ENCODE measurements around the gene FJX1.

FJX1 gene

DNA sequence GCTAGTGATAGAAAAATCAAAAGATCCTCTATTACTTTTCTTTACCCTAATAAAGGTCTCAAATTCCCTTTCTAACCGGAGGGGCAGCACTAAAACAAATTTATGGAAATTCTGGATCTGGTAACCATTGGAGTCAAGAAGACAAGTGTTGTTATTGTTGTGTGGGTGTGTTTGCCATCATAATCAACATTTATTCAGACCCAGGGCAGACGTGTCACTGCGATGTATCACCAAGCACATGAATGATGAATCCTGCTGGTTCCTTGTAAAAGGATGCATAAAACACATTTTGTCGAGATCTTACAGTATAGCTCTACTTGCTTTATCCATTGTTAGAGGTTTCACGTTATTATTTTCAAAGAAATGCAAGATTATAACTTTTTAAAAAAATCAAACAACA, 12.1 kb upstream of the FJX1 start:
- Histone ChIP-seq H3K36me3 (ENCODE audit: control insufficient read depth, insufficient read depth, low read length) (no peaks in the 10 kb centered on the region), H3K4me3 (replicated peaks; ENCODE audit: low read depth, low read length) (no peak overlapping the region), H3K27me3 (replicated peaks; ENCODE audit: control insufficient read depth, insufficient read depth, low read length) (no peaks in the 10 kb centered on the region; the same call in 1 of the 2 replicates)
- no peak for DNase-seq (ENCODE audit: extremely low read depth, insufficient read length)
- TF ChIP-seq, protein P1, sequence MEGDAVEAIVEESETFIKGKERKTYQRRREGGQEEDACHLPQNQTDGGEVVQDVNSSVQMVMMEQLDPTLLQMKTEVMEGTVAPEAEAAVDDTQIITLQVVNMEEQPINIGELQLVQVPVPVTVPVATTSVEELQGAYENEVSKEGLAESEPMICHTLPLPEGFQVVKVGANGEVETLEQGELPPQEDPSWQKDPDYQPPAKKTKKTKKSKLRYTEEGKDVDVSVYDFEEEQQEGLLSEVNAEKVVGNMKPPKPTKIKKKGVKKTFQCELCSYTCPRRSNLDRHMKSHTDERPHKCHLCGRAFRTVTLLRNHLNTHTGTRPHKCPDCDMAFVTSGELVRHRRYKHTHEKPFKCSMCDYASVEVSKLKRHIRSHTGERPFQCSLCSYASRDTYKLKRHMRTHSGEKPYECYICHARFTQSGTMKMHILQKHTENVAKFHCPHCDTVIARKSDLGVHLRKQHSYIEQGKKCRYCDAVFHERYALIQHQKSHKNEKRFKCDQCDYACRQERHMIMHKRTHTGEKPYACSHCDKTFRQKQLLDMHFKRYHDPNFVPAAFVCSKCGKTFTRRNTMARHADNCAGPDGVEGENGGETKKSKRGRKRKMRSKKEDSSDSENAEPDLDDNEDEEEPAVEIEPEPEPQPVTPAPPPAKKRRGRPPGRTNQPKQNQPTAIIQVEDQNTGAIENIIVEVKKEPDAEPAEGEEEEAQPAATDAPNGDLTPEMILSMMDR (IDR thresholded peaks at IDR 0.05; ENCODE audit: insufficient read depth, low read length, poor library complexity, severe bottlenecking), result no peak

DNA sequence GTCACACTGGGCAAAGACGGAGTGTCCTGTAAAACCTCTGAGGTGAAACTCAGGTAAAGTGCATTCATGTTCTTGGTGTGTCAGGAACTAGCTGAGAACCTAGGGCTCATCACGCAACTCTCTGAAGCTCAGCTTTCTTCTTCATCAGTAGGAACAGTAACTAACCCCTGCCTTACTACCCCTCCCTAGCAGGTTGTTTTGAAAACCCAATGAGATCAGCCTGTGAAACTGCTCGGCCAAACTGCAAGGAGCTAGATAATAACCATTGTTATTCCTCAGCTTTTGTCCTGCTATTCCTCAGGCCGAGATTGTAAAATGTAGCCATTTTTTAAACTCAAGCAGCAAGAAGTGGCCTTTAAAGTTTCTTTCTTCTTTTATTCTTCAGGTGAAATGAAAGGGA, 9.8 kb upstream of the FJX1 start:
- no peak for DNase-seq (ENCODE audit: extremely low read depth, insufficient read length)
- H3K27me3 ChIP-seq (replicated peaks; ENCODE audit: control insufficient read depth, insufficient read depth, low read length), result no peaks in the 10 kb centered on the region; the same call in 1 of the 2 replicates
- H3K36me3 ChIP-seq (ENCODE audit: control insufficient read depth, insufficient read depth, low read length), result no peaks in the 10 kb centered on the region
- H3K4me3 ChIP-seq (replicated peaks; ENCODE audit: low read depth, low read length), result no peak overlapping the region
- TF ChIP-seq, protein P1 (IDR thresholded peaks at IDR 0.05; ENCODE audit: insufficient read depth, low read length, poor library complexity, severe bottlenecking), result no peak

DNA sequence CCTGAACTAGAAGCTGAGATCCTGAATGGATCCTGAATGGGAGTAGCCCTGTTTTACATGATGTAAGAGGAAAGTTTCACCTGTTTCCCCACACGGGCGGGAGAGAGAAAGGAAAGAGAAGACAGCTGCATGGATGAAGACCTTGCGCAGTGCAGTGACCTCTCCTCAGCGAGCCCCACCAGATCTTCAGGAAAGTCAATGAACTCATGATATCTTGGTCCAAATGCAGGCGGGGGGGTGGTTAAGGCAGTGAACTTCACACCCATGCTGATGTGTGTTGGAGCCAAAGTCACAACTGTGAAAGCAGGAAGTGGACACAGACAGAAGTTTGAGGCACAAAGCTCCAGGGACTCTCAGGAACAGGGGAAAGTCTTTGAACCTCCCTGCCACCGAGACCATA, 8.6 kb upstream of the FJX1 start:
- no peaks in the 10 kb centered on the region; the same call in 1 of the 2 replicates for H3K27me3 ChIP-seq (replicated peaks; ENCODE audit: control insufficient read depth, insufficient read depth, low read length)
- TF ChIP-seq, protein P1 (IDR thresholded peaks at IDR 0.05; ENCODE audit: insufficient read depth, low read length, poor library complexity, severe bottlenecking), result no peak
- DNase-seq (ENCODE audit: extremely low read depth, insufficient read length), result no peak

DNA sequence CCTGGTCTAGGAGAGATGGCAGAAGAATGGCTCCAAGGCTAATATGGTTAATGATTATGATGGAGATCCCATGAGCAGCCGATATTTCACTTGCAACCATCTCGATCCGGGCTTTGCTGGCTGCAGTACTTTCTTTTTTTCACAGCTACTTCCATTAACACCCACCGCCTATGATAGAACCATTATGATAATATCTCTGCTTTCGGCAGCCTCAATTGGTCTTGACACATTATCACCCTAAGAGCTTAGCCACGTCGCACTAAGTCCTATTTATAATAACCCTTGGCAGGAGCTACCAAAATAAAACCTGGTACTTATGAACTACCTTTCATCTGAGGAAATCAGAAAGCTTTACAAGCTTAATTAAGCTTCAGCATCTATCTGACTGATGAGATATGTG, 7.6 kb upstream of the FJX1 start:
- Histone ChIP-seq H3K27me3 (replicated peaks; ENCODE audit: control insufficient read depth, insufficient read depth, low read length) (no peaks in the 10 kb centered on the region; the same call in 1 of the 2 replicates), H3K4me3 (replicated peaks; ENCODE audit: low read depth, low read length) (no peak overlapping the region), H3K36me3 (ENCODE audit: control insufficient read depth, insufficient read depth, low read length) (no peaks in the 10 kb centered on the region)
- no peak for DNase-seq (ENCODE audit: extremely low read depth, insufficient read length)
- TF ChIP-seq, protein P1 (IDR thresholded peaks at IDR 0.05; ENCODE audit: insufficient read depth, low read length, poor library complexity, severe bottlenecking), result no peak

More for the DNA sequence above, 8.6 kb upstream of the FJX1 start:
- Histone ChIP-seq H3K4me3 (replicated peaks; ENCODE audit: low read depth, low read length) (no peak overlapping the region), H3K36me3 (ENCODE audit: control insufficient read depth, insufficient read depth, low read length) (no peaks in the 10 kb centered on the region)

DNA sequence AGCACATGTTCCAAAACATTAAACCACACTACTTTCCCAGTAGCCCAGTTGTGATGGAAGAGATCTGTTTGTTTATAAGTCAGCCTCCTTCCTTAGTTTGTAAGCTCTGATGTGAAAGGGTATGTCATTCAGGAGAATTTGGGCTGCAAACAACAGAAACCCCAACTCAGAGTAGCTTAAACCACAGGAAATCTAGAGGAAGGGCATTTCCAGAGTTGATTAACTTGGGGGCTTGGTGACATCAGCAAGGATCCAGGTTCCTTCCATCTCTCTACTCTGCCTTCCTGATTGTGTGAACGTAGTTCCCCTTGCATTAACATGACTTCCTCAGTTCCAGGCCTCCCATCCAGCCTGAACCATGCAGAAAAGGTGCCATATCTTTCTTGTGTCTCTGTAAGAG, 6.5 kb upstream of the FJX1 start:
- TF ChIP-seq, protein P1 (IDR thresholded peaks at IDR 0.05; ENCODE audit: insufficient read depth, low read length, poor library complexity, severe bottlenecking), result no peak
- no peaks in the 10 kb centered on the region for H3K36me3 ChIP-seq (ENCODE audit: control insufficient read depth, insufficient read depth, low read length)
- H3K4me3 ChIP-seq (replicated peaks; ENCODE audit: low read depth, low read length), result no peak overlapping the region
- DNase-seq (ENCODE audit: extremely low read depth, insufficient read length), result no peak
- H3K27me3 ChIP-seq (replicated peaks; ENCODE audit: control insufficient read depth, insufficient read depth, low read length), result no peaks in the 10 kb centered on the region; the same call in 1 of the 2 replicates
